Measurements from ENCODE around the gene LYSMD1.

GRCh38 chr1:151176514-151177045, 10.9 kb upstream of the LYSMD1 start:
- TF ChIP-seq CTCF (conservative IDR thresholded peaks at IDR 0.05; ENCODE audit: low read depth, low read length), result no peak
- TF ChIP-seq BHLHE40 (IDR thresholded peaks at IDR 0.05; ENCODE audit: low read depth, low read length), result no peak

Data from IMR-90 (cell line).